WTC11 (cell line): ENCODE results near the gene SULF2.

Experiments used
- CTCF ChIP-seq: fragments of 200-600 bp; IDR thresholded peaks from 2 replicates; pipeline ENCODE4 v1.8.0; 2022; ENCODE audit warnings: antibody characterized with exemption
- JUN ChIP-seq: sonication (generic); formaldehyde crosslinking; IDR thresholded peaks from 2 replicates; pipeline ENCODE4 v1.8.0; 2023; ENCODE audit warnings: mild to moderate bottlenecking, missing genetic modification reagents

- no peak for TF ChIP-seq JUN (CRISPR knock-in tag)
- no peak for TF ChIP-seq CTCF
Measured at GRCh38 chr20:47705497-47705856, 79.8 kb downstream of the SULF2 start.
